Astrocyte of the spinal cord (primary cell): Measurements from ENCODE around the gene SESN2.
A peak's percentile ranks its signal among the peaks of the same experiment; 100 is the strongest.

ENCODE experiments used
- DNase-seq: peaks from one replicate; pipeline ENCODE4 v3.0.0; 2011; ENCODE audit warnings: low read depth, low spot score
- H3K4me3 ChIP-seq: 2 replicates; pipeline ENCODE4 v1.5.1; 2011; ENCODE audit warnings: low read depth, mild to moderate bottlenecking, low read length, moderate library complexity
- CTCF ChIP-seq: IDR thresholded peaks from 2 replicates; pipeline ENCODE4 v1.5.1; 2012; ENCODE audit warnings: low read depth, mild to moderate bottlenecking, low read length, inconsistent platforms
- in situ Hi-C: cut with HindIII; loops from 2 replicates; pipeline ENCODE4 v1.10.0; 2017; ENCODE audit warnings: low sequenced_read_pairs

Gene SESN2

DNA sequence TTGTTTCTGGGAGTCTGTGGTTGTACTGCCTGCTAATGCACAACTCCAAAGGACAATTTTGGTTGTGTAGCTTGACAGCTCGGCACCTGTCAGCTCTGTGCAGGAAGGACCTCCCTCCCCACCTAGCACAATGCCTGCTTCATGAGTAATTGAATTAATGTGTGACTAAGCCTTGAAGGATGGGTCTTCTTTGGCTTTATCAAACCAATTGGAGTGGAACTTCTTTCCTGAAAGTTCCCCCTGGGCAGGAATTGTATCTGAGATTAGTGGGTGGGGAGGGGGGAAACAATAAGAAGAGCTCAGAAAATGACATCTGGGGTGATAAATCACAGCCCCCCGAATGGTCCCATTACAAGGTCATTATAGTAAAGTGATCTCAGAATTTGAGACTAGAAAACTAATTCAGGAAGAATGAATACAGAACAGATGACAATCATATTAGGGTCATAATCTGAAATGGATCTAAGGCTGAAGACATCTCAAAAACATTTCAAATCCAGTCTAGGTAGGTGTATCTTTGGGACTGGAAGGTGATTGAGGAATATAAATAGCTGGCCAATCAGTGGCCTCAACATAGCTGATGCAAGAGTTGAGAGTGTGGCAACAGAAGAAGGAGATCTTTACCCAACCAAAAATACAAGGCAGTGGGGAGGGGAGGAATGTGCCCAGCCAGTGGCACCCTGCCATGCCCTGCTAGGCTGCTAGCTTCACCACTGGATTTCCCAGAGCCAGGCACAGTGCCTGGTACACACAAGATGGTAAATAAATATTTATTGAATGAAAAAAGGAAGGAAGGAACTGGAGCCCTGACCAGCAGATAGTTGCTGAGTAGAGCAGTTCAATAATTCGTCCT lies 10.1 kb upstream of the SESN2 start:
- peak; percentile 60 for DNase-seq
- in situ Hi-C loops, result no loop called here
- H3K4me3 ChIP-seq, result no peak overlapping the region
- no peak for TF ChIP-seq CTCF

GRCh38 chr1:28249866-28250295 lies 9.4 kb upstream of the SESN2 start:
- H3K4me3 ChIP-seq, result no peak overlapping the region
- in situ Hi-C loops, result no loop called here

DNA sequence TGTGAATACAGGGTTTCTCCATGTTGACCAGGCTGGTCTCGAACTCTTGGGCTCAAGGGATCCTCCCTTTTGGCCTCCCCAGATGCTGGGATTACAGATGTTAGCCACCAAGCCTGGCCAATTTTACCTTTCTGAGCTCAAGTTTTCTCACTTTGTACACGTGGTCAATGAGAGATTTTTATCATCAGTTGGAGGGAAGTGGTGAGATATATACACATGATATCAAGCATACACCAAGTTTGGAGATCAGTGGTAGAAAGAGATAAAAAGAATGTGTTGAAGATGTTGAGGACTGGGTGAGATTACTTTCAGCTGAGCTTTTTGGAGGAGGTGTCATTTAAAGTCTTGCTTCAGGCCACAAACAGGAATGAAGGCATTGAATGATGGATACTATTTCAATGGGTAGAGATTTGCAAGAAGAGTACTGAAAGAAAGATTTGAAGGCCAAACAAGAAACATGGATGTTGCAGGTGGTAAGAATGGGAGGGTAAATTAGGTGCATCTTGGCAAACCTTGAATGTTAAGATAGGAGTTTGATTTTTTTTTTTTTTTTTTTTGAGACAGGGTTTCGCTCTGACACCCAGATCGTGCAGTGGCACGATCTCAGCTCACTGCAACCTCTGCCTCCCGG lies 3.0 kb upstream of the SESN2 start:
- in situ Hi-C loops, result no loop called here
- no peak overlapping the region for H3K4me3 ChIP-seq
- no peak for DNase-seq
- TF ChIP-seq CTCF, result no peak

More at GRCh38 chr1:28249866-28250295, 9.4 kb upstream of the SESN2 start:
- no peak for TF ChIP-seq CTCF
- no peak for DNase-seq

GRCh38 chr1:28257736-28258135 lies 1.6 kb upstream of the SESN2 start:
- in situ Hi-C loops, result no loop called here
- no peak for TF ChIP-seq CTCF
- no peak overlapping the region for H3K4me3 ChIP-seq
- no peak for DNase-seq

- no peak for DNase-seq
- no peak for TF ChIP-seq CTCF
- H3K4me3 ChIP-seq, result peak overlapping the region; percentile 5
- in situ Hi-C loops, result no loop called here
Measured at GRCh38 chr1:28258628-28259251, 578 bp upstream of the SESN2 start.

DNA sequence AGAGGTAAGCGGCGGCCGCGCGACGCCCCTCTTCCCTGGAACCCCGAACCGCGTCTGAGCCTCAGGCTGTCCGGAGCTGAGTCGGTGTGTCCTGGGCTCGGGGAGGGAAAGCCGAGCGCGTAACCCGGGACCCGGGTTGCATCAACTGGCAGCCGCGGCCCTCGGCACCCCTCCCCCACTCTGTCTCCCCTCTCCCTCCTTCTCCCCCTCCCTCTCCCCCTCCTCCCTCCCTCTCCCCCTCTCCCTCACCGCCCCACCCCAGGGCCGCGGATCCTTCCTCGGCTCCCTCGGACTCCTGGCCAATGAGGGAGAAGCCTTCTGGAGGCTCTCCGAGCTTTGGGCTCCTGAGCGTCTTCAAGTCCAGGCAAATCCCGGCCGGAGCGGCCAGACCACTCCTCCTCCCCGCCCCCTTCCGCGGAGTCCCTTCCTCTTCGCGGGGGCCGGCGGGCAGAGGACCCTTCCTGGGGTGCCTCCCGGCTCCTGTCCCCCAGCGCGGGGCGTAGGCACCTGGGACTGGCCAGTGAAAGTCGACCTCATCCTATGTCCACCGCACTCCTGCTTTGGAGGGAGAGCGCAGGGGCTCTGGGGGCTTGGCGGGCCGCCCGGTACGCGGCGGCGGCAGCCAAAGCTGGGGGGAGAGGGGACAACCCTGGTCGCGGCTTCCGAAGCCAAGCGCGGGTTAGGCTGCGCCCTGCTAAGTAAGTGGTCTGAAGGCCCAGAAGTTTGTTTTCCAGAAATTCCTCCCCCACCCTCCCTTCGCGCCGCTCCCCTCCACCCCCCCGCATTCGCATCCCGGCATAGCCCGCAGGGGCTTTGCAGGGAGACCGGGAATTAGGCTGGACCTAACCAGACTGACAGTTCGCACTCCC lies 850 bp downstream of the SESN2 start:
- peak; percentile 92 for DNase-seq
- in situ Hi-C loops, result no loop called here
- TF ChIP-seq CTCF, result no peak
- peak overlapping the region; percentile 98 for H3K4me3 ChIP-seq
